K562 (cell line): ENCODE results near the gene PGPEP1. TPM values are rescaled to one million over a fixed set of nuclear protein-coding genes. Genes with fewer than 3 reads are reported as not detected.

Source experiments
- ATF7 ChIP-seq: fragments of 450-650 bp; IDR thresholded peaks from 2 replicates; pipeline ENCODE4 v1.7.1; 2014; ENCODE audit warnings: mild to moderate bottlenecking, moderate library complexity
- BCOR ChIP-seq: fragments of 450-650 bp; IDR thresholded peaks from 2 replicates; pipeline ENCODE4 v1.6.1; 2016
- DMBX1 ChIP-seq: fragments of 250-450 bp; sonication (Bioruptor Pico); IDR thresholded peaks from 2 replicates; pipeline ENCODE4 v1.8.0; 2022; ENCODE audit warnings: inconsistent platforms, mild to moderate bottlenecking, moderate library complexity, borderline replicate concordance
- KLF16 ChIP-seq: IDR thresholded peaks from 2 replicates; pipeline ENCODE4 v1.6.1; 2016; ENCODE audit warnings: antibody characterized with exemption
- MAZ ChIP-seq, 2 experiments: fragments of 450-650 bp in 1 of 2; sonication (generic) in 1 of 2; formaldehyde crosslinking; IDR thresholded peaks in 1 of 2; conservative IDR thresholded peaks in 1 of 2; 2 replicates each; pipeline versions ENCODE4 v1.4.0 to v1.5.0; 2020; ENCODE audit warnings: mild to moderate bottlenecking in 1 of 2, missing genetic modification reagents in 1 of 2
- MECOM ChIP-seq: fragments of 250-450 bp; sonication (Bioruptor Pico); IDR thresholded peaks from 2 replicates; pipeline ENCODE4 v1.8.0; 2022; ENCODE audit warnings: inconsistent platforms
- MED1 ChIP-seq: sonication (generic); formaldehyde crosslinking; IDR thresholded peaks from 2 replicates; pipeline ENCODE4 v1.8.1; 2023; ENCODE audit warnings: missing genetic modification reagents, borderline replicate concordance
- NR2C1 ChIP-seq, 2 experiments: fragments of 450-650 bp; IDR thresholded peaks; 2 replicates each; pipeline ENCODE4 v1.6.1; 2017; ENCODE audit warnings: mild to moderate bottlenecking in 2 of 2, antibody characterized with exemption in 1 of 2, inconsistent platforms in 1 of 2, missing compliant biosample characterization in 1 of 2, missing genetic modification characterization in 1 of 2
- NR2C2 ChIP-seq, 2 experiments: fragments of 200-800 bp in 1 of 2; sonication (Bioruptor generic) in 1 of 2; sonication (generic) in 1 of 2; formaldehyde crosslinking in 1 of 2; IDR thresholded peaks; 2 replicates each; pipeline versions ENCODE4 v1.6.1 to v1.8.0; 2016 to 2022; ENCODE audit warnings: mild to moderate bottlenecking in 1 of 2, missing compliant biosample characterization in 1 of 2, missing genetic modification characterization in 1 of 2, missing genetic modification reagents in 1 of 2
- PHF8 ChIP-seq: fragments of 200-600 bp; sonication (generic); IDR thresholded peaks from 2 replicates; pipeline ENCODE4 v1.6.1; 2012; ENCODE audit warnings: mixed run types, mild to moderate bottlenecking, inconsistent platforms, low read length, moderate library complexity, borderline replicate concordance
- POU5F1 ChIP-seq: fragments of 150-350 bp; IDR thresholded peaks from 2 replicates; pipeline ENCODE4 v1.6.1; 2014; ENCODE audit warnings: borderline replicate concordance, low read length, low read depth, mild to moderate bottlenecking; ENCODE audit not compliant: partially characterized antibody
- RFX7 ChIP-seq: fragments of 250-450 bp; sonication (Bioruptor Pico); IDR thresholded peaks from 2 replicates; pipeline ENCODE4 v1.5.1; 2021; ENCODE audit warnings: mild to moderate bottlenecking
- SMARCE1 ChIP-seq: fragments of 450-650 bp; IDR thresholded peaks from 2 replicates; pipeline ENCODE4 v1.7.1; 2016; ENCODE audit warnings: mild to moderate bottlenecking
- SMC3 ChIP-seq: conservative IDR thresholded peaks from 2 replicates; pipeline ENCODE4 v1.6.1; 2011; ENCODE audit warnings: low read depth, low read length, improper control_type of control experiment; ENCODE audit not compliant: insufficient read depth
- TCF3 ChIP-seq: sonication (generic); formaldehyde crosslinking; IDR thresholded peaks from 2 replicates; pipeline ENCODE4 v1.4.0; 2020; ENCODE audit warnings: mild to moderate bottlenecking, missing genetic modification reagents
- ZFP36 ChIP-seq: fragments of 150-350 bp; IDR thresholded peaks from 2 replicates; pipeline ENCODE4 v1.6.1; 2018; ENCODE audit warnings: low read length, low read depth; ENCODE audit not compliant: partially characterized antibody
- polyA plus RNA-seq, 8 experiments: library from polyadenylated mRNA; depleted of rRNA in 4 of 8; stranded (reverse) in 5 of 8; unstranded in 3 of 8; fragments of >200 nt; fragmentation: Nextera tagmentation in 2 of 8; fragmentation: Illumina TruSeq in 1 of 8; extraction: Ambion mirVana in 2 of 8; extraction: Trizol in 1 of 8; gene quantifications; 2 replicates each; pipeline versions ENCODE4 v1.2.1 to v1.2.3, GENCODE V29; 2011 to 2014; ENCODE audit warnings: inconsistent platforms in 1 of 8, missing spikeins in 1 of 8
- total RNA-seq, 7 experiments: library from RNA; depleted of rRNA in 6 of 7; stranded (reverse); fragments of >200 nt in 6 of 7; fragmentation: Illumina TruSeq in 2 of 7; extraction: Trizol in 2 of 7; gene quantifications; 2 replicates each; pipeline versions ENCODE4 v1.2.1 to v1.2.3, GENCODE V29; 2011 to 2021; ENCODE audit warnings: low replicate concordance in 1 of 7
- TF ChIP-seq, protein P1 (sequence below): sonication (generic); formaldehyde crosslinking; IDR thresholded peaks from 2 replicates; pipeline ENCODE4 v1.8.0; 2022; ENCODE audit warnings: missing genetic modification reagents, mild to moderate bottlenecking, moderate library complexity, borderline replicate concordance
- TF ChIP-seq, protein P2 (sequence below), 2 experiments: fragments of 200-800 bp in 1 of 2; sonication (Bioruptor generic) in 1 of 2; sonication (generic) in 1 of 2; formaldehyde crosslinking in 1 of 2; IDR thresholded peaks in 1 of 2; conservative IDR thresholded peaks in 1 of 2; 2 replicates each; pipeline versions ENCODE4 v1.5.0 to v1.6.1; 2016 to 2020; ENCODE audit warnings: missing compliant biosample characterization in 1 of 2, missing genetic modification characterization in 1 of 2, missing genetic modification reagents in 1 of 2
- TF ChIP-seq, protein P3 (sequence below): fragments of 450-650 bp; formaldehyde crosslinking; IDR thresholded peaks from 2 replicates; pipeline ENCODE4 v1.4.0; 2020; ENCODE audit warnings: mild to moderate bottlenecking, moderate library complexity
- TF ChIP-seq, protein P4 (sequence below): fragments of 250-450 bp; sonication (Bioruptor Pico); IDR thresholded peaks from 2 replicates; pipeline ENCODE4 v1.5.0; 2021

PGPEP1 gene
- total and polyA plus RNA-seq, 9 of the 15 experiments (the other 6 are each of a cell fraction or from before 2014, with no cell fraction given): 10.0 to 69.6 (median 33.5) TPM

DNA sequence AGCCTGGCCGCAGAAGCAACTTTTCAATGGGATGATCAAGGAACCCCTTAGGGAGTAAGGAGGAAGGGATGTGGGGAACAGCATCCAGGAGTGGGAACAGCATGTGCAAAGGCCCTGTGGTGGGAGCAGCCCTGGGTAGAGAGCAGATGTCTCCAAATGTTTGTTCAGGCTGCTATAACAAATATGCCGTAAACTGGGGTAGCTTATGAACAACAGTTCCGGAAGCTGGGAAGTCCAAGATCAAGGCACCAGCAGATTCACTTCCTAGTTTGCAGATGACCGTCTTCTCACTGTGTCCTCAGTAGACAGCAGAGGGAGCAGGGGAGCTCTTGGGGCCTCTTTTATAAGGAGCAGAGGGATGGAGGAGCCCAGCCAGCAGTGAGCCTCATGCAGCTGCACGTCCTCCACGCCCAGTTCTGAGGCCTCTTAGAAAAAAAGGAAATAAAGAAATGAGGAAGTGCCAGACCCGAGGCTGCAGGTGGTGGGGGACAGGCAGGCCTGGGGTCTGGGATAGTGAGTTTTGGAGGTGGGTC is 61.2 kb downstream of the PGPEP1 start (continued):
- 0 out of 2 replicates have a peak, but pooled peaks have one; percentile 37 for TF ChIP-seq ATF7
- TF ChIP-seq, protein P1, sequence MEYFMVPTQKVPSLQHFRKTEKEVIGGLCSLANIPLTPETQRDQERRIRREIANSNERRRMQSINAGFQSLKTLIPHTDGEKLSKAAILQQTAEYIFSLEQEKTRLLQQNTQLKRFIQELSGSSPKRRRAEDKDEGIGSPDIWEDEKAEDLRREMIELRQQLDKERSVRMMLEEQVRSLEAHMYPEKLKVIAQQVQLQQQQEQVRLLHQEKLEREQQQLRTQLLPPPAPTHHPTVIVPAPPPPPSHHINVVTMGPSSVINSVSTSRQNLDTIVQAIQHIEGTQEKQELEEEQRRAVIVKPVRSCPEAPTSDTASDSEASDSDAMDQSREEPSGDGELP (CRISPR knock-in tag): peak; percentile 66; the same call in 1 of the 2 replicates
- TF ChIP-seq PHF8: peak; percentile 32; the same call in 1 of the 2 replicates
- no peak for TF ChIP-seq POU5F1
- peak; percentile 13 for TF ChIP-seq ZFP36
- peak; percentile 70 for TF ChIP-seq SMC3
- no peak for TF ChIP-seq DMBX1 (CRISPR knock-in tag)
- 0 out of 2 replicates have a peak, but pooled peaks have one; percentile 41 for TF ChIP-seq MECOM
- no peak for TF ChIP-seq RFX7 (CRISPR knock-in tag)
- TF ChIP-seq MED1 (CRISPR knock-in tag): no peak
- TF ChIP-seq, protein P2, sequence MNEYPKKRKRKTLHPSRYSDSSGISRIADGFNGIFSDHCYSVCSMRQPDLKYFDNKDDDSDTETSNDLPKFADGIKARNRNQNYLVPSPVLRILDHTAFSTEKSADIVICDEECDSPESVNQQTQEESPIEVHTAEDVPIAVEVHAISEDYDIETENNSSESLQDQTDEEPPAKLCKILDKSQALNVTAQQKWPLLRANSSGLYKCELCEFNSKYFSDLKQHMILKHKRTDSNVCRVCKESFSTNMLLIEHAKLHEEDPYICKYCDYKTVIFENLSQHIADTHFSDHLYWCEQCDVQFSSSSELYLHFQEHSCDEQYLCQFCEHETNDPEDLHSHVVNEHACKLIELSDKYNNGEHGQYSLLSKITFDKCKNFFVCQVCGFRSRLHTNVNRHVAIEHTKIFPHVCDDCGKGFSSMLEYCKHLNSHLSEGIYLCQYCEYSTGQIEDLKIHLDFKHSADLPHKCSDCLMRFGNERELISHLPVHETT (CRISPR knock-in tag; conservative IDR thresholded peaks at IDR 0.05 in 1 of 2, IDR thresholded peaks at IDR 0.05 in 1 of 2): peak in 1 of 2 experiments; percentile 56; a peak in 1 of 4 replicates
- TF ChIP-seq, protein P3, sequence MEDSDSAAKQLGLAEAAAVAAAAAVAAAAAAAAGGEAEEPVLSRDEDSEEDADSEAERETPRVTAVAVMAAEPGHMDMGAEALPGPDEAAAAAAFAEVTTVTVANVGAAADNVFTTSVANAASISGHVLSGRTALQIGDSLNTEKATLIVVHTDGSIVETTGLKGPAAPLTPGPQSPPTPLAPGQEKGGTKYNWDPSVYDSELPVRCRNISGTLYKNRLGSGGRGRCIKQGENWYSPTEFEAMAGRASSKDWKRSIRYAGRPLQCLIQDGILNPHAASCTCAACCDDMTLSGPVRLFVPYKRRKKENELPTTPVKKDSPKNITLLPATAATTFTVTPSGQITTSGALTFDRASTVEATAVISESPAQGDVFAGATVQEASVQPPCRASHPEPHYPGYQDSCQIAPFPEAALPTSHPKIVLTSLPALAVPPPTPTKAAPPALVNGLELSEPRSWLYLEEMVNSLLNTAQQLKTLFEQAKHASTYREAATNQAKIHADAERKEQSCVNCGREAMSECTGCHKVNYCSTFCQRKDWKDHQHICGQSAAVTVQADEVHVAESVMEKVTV (CRISPR knock-in tag): 0 out of 2 replicates have a peak, but pooled peaks have one; percentile 11
- TF ChIP-seq BCOR: peak; percentile 97
- peak; percentile 59; the same call in 1 of the 2 replicates for TF ChIP-seq SMARCE1
- TF ChIP-seq KLF16: 0 out of 2 replicates have a peak, but pooled peaks have one; percentile 26
- TF ChIP-seq MAZ (CRISPR knock-in tag; conservative IDR thresholded peaks at IDR 0.05 in 1 of 2, IDR thresholded peaks at IDR 0.05 in 1 of 2): peak in 1 of 2 experiments; percentile 62; a peak in 1 of 4 replicates
- peak; percentile 36; the same call in 1 of the 2 replicates for TF ChIP-seq NR2C1 (IDR thresholded peaks at IDR 0.05)
- no peak for TF ChIP-seq NR2C1 (tag; IDR thresholded peaks at IDR 0.05)
- TF ChIP-seq TCF3 (CRISPR knock-in tag): peak; percentile 35; the same call in 1 of the 2 replicates
- no peak for TF ChIP-seq NR2C2 (CRISPR knock-in tag; IDR thresholded peaks at IDR 0.05)
- peak; percentile 60 for TF ChIP-seq NR2C2 (tag; IDR thresholded peaks at IDR 0.05)
- TF ChIP-seq, protein P4, sequence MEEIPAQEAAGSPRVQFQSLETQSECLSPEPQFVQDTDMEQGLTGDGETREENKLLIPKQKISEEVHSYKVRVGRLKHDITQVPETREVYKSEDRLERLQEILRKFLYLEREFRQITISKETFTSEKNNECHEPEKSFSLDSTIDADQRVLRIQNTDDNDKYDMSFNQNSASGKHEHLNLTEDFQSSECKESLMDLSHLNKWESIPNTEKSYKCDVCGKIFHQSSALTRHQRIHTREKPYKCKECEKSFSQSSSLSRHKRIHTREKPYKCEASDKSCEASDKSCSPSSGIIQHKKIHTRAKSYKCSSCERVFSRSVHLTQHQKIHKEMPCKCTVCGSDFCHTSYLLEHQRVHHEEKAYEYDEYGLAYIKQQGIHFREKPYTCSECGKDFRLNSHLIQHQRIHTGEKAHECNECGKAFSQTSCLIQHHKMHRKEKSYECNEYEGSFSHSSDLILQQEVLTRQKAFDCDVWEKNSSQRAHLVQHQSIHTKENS: no peak
